Dedifferentiated amniotic fluid mesenchymal stem cell (primary cell): ENCODE data around the gene ARHGAP45.
A peak's percentile ranks its signal among the peaks of the same experiment; 100 is the strongest.

Experiments used
- DNase-seq: peaks from one replicate; pipeline ENCODE4 v3.0.0-alpha.2; 2016; ENCODE audit errors: extremely low spot score

The ARHGAP45 gene

DNA sequence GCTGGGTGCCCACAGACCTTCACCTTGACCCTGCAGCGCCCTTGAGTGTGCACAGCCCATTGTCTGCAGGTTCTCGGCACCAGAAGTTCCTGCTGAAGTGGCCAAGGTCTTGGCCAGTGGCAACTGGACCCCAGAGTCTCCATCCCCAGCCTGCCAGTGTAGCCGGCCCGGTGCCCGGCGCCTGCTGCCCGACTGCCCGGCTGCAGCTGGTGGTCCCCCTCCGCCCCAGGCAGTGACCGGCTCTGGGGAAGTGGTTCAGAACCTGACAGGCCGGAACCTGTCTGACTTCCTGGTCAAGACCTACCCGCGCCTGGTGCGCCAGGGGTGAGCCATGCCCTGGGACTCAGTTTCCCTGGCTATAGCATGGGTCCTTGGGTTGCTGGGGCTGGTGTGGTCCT lies 11.9 kb upstream of the ARHGAP45 start:
- DNase-seq, result no peak

DNA sequence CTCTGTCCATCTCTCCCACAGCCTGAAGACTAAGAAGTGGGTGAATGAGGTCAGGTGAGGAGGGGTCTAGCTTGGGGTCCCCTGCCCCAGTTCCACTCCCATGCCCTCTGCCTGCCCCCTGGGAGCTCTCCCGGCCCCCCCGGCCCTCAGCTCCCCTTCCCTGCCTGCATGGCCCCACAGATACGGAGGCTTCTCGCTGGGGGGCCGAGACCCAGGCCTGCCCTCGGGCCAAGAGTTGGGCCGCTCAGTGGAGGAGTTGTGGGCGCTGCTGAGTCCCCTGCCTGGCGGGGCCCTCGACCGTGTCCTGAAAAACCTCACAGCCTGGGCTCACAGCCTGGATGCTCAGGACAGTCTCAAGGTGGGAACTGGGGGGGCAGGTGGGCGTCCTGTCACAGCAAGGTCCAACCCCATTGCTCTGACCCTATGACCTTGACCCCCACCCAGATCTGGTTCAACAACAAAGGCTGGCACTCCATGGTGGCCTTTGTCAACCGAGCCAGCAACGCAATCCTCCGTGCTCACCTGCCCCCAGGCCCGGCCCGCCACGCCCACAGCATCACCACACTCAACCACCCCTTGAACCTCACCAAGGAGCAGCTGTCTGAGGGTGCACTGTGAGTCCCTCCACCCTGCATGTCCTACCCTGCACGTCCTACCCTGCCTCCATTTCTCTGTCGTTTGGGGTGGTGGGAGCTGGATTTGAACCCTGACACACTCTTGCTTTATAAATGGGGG lies 10.9 kb upstream of the ARHGAP45 start:
- no peak for DNase-seq

DNA sequence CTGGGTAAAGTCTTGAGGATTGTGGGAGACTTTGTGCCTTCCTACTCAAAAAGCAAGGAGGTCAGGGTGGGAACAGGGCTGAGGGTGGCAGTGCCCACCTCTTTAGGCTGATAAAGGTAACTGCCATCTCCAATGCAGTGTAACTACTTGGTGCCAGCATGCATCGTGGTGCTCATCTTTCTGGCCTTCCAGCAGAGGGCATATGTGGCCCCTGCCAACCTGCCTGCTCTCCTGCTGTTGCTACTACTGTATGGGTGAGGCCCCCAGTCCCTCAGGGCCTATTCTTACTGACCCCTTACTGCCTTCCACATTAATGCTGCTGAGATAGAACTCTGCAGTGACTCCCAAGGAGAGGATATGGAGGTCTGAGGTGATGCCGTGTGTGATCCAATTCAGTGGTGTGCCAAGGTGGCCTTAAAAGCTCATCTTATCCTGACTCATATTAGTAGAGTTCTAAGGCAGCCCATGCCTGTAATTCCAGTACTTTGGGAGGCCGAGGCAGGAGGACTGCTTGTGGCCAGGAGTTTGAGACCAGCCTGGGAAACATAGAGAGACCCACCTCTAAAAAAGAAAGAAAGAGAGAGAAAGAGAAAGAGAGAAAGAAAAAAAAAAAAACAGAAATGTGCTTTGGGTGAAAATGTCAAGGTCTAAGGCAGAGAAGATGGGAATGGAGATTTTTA lies 9.7 kb upstream of the ARHGAP45 start:
- peak; percentile 35 for DNase-seq

- DNase-seq, result no peak
These were observed 8.9 kb upstream of the ARHGAP45 start for GRCh38 chr19:1058112-1058511.

DNA sequence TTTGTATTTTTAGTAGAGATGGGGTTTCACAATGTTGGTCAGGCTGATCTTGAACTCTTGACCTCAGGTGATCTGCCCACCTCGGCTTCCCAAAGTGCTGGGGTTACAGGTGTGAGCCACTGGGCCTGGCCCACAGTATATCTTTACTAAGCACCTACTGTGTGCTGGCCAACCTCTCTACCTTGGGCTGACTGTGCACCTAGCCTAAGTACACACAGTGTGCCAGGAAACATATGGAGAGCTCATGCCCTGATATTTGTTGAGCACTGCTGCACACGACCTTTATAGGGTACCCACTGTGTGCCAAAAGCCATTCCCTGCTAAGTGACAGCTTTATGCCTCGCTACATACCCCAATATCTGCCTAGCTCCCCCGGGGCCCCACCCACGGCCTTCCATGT lies 6.3 kb upstream of the ARHGAP45 start:
- no peak for DNase-seq

DNA sequence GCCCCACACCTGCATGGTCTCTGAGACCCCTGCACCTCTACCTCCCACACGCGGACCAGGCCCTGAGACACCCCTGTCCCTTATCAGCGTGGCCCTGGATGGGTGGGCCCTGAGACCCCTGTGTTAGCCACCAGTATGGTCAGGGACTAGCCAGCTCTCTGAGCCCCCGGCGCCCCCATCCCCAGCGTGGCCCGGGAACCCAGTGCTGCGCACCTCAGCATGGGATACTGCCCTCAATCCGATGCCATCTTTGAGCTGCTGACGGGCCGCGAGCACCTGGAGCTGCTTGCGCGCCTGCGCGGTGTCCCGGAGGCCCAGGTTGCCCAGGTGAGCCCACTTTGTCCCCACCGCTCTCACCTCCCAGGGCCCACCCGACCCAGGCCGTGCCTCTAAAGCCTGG lies 5.0 kb upstream of the ARHGAP45 start:
- no peak for DNase-seq

DNA sequence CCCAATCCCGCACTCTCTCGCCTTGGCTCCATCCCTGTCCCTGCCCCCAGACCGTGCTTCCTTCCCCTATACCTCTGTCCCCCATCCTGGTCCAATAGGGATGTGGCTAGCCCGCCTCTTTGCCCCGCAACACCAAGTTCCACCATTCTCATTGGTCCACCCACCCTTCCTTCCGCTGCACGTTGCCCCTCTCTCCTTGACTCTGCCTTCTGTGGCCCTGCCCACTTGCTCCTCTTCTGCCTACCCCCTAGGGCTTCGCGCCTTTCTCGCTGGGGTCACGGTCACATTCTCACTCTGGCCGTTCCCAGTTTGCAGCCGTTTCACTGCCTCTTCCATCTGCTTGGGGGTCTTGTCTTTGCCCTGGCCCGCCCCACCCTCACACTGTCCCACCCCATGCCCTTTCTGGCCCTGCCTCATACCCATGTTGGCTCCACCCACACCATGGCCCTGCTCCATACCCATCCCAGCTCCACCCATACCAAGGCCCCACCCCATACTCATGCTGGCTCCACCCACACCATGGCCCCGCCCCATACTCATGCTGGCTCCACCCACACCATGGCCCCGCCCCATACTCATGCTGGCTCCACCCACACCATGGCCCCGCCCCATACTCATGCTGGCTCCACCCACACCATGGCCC lies 4.5 kb upstream of the ARHGAP45 start:
- no peak for DNase-seq

DNA sequence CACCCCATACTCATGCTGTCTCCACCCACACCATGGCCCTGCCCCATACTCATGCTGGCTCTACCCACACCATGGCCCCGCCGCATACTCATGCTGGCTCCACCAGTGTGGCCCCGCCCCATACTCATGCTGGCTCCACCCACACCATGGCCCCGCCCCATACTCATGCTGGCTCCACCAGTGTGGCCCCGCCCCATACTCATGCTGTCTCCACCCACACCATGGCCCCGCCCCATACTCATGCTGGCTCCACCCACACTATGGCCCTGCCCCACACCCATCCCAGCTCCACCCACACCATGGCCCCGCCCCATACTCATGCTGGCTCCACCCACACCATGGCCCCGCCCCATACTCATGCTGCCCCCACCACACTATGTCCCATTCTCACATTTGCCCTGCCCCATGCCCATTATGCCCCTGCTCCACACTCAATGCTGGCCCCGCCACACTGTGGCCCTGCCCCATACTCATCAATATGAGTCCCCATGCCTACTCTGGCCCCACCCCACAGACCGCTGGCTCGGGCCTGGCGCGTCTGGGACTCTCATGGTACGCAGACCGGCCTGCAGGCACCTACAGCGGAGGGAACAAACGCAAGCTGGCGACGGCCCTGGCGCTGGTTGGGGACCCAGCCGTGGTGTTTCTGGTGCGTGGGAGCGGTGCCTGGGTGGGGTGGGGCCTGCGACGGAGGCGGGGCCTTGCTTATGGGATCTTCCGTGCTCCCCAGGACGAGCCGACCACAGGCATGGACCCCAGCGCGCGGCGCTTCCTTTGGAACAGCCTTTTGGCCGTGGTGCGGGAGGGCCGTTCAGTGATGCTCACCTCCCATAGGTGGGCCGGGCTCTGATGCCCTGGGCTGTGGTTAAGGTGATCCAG lies 3.7 kb upstream of the ARHGAP45 start:
- DNase-seq, result no peak

DNA sequence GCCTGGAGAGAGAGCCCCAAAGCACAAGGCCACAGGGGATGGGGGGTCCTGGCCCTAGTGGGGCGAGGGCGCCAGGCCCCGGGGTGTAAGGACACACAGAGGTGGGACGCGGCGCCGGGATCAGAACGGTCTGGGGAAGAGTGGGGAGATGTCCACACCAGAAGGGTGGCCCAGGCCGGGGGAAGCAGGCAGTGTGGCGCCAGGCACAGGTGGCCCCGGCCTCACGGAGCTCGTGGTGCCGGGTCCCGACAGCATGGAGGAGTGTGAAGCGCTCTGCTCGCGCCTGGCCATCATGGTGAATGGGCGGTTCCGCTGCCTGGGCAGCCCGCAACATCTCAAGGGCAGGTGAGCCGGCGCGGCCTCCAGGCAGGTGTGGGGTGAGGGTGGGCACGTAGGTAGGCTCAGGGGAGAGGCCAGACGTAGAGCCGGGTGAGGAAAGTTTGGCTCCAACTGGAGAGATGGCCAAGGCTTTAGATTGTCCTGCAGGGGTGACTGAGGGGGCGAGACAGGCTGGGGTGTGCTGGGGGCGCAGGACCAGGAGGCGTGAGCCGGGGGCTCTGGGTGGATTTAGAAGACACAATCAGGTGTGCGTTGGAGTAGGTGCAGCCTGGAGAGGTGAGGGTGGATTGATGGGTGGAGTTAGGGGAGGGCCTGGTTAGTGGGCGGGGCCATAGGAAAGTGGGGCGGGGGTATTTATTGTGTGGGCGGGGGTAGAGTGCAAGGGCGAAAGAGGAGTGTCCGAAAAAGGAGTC lies 2.9 kb upstream of the ARHGAP45 start:
- no peak for DNase-seq

GRCh38 chr19:1064661-1065605 lies 2.0 kb upstream of the ARHGAP45 start:
- peak; percentile 31 for DNase-seq

DNA sequence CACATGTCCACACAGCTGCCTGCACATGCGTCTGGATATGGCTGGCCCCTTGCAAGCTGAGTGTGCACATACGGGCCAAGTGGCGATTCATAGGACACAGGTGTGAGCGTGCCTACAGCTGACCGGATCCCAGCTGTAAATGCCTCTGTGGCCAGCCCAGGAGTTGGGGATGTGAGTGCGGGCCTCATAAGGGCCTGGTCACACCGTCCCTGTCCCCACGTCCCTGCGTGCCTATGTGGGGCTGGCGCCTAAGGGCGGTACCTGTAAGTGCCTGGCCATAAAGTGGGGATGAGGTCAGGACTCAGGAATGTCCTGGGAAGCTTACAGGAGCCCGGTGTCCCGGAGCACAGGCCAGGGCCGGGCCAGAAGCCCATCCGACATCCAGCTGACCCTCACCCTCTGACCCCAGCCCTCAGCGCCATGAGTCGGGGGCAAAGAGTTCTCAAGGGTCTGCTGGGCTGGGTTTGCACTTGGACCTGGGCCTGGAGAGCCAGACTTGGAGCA lies 1.3 kb upstream of the ARHGAP45 start:
- DNase-seq, result no peak

DNA sequence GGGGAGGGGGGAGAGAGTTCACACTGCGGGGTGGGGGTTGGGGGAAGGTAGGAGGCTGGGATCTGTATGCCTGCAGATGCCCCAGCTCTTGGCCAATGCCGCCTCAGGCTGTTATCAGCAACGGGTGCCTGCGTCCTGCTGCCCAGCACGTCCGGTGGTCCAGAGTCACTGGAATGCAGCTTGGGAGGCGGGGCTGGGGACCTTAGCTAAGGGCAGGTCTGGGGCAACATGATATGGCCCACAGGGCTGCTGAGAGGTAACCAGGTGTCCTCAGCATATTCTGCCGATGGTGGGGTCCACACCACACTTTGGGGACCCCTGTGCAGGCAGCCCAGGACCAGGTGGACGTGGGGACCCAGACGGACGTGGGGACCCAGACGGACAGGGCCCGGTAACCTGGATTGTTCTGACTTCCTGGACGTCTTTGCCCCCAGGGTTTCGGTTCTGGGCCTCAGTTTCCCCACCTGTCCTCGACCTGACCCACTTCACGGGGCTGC lies 668 bp upstream of the ARHGAP45 start:
- no peak for DNase-seq

GRCh38 chr19:1067341-1067957 lies 482 bp downstream of the ARHGAP45 start:
- no peak for DNase-seq

- DNase-seq, result no peak
These were observed 1.3 kb downstream of the ARHGAP45 start for GRCh38 chr19:1068009-1069001.

- no peak for DNase-seq
These were observed 2.2 kb downstream of the ARHGAP45 start for GRCh38 chr19:1069009-1069779.

GRCh38 chr19:1070576-1070930 lies 3.6 kb downstream of the ARHGAP45 start:
- no peak for DNase-seq
